ENCODE results near the gene SMIM10L2A.
"Not testable (repeated sequence)": the region's sequence is repeated elsewhere in the genome, so short reads cannot be mapped to it uniquely, and the experiment has no call there.

Gene SMIM10L2A

DNA sequence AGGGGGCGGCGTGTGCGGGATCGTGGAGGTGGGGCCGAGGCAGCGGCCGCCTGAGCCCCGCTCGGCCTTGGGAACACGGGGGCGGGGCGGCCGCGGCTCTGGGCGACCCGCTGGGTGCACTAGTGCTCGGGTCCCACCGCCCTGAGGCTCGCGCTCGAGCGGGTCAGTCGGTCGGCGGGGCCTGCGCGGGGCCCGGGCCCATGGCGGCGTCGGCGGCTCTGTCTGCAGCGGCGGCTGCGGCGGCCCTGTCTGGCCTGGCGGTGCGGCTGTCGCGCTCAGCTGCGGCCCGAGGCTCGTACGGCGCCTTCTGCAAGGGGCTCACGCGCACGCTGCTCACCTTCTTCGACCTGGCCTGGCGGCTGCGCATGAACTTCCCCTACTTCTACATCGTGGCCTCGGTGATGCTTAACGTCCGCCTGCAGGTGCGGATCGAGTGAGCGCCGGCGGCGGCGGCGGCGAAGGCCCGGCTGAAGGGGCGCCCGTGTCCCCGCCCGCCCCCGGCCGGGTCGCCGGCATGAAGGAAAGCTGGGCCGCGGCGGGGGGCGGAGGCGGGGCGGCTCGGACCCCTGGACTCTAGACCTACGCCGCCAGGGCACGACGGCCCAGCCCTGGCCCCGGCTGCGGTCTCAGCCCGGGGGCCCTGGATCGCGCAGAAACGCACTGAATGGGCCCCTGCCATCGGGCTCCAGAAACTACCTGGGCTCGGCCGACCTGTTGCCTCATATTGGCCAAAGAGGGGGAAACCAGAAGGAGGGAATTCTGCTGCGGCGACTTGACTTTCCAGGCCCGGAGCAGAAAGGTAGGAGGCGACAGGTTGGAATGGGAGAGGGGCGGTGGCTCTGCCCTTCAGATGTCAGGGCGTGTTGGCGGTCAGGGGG is at the start of gene SMIM10L2A:
SMIM10L2A (plus strand) TSS at position 13 of the 878 bp plus-strand sequence; CDS start at position 201, 188 bp downstream.
- DNase-seq: peak; percentile 23

DNA sequence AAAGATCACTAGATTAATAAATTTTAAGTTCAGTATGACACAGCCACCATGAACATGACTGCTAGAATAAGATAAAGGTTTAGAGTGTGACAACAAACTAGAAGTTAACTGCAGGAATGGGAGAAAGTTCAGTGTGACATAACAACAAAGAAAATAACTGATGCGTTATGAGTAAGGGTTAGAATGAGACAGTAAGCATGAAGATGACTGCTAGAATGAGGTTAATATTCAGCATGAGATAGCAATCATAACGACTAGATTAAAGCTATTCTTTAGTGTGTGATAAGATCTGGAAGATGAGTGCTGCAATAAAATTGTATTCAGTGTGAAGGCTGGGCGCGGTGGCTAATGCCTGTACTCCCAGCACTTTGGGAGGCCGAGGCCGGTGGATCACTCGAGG is 48.4 kb upstream of the SMIM10L2A start:
- no peak for DNase-seq

DNA sequence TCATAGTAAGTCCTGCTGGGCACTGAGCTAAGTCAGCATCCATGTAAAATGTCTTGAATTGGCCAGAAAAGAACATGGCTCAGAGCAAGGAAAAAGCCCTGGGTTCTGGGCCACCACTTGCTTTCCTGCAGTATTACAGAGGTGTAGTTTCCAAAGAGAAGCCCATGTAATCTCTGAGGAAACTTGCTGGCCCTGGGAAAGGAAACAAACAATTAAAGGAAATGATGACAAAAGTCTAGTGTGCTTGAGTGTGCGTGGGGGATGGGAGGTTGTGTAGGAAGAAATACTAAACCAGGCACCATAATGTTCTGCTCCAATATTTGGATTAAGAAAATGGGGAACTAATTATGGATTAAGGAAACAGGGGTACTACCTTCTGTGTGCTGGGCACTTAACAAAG is 39.5 kb upstream of the SMIM10L2A start:
- DNase-seq: no peak

DNA sequence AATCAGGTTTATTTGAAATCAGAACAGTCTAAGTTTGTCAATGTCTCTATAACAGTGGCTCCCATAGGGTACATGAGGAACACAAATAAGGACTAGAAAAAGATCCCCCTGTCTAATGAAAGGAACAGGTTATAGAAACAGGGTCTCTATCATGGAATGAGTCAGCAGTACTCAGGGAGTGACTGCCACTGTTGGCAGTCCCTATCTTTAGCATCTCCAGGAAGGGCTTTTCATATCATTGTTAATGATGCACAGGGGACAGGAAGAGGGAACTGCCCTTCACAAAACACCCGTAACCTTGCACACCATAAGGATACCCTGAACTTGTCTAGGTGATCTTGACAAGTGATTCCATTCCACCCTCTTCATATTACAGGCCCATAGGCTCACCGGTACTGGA is 38.5 kb upstream of the SMIM10L2A start:
- DNase-seq: no peak

DNA sequence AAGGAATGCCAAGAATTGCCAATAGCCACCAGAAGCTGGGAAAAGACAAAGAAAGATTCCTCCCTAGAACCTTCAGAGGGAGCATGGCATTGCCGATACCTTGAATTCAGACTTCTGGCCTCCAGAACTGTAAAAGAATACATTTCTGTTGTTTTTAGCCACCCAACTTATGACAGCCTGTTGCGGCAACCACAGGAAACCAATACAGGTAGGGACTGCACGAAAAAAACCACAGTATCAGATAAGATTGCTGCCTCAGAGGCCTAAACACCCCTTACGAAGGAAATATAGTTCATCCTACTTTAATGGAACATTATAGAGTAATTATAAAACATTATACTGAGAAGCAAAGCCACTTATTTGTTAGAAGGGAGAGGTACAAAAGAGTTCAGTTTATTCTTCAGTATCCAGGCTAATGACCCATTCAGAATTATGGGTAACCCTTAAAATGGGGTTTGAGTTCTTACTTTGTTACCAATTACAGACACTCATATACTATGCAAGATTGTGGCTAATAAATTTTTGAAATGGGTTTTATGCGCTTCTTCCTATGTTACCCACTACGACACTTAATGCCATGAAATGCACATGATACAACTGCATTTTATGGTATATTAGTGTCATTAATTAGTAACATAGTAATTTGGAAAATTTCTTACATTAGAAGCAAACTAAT is 37.4 kb upstream of the SMIM10L2A start:
- no peak for DNase-seq

DNA sequence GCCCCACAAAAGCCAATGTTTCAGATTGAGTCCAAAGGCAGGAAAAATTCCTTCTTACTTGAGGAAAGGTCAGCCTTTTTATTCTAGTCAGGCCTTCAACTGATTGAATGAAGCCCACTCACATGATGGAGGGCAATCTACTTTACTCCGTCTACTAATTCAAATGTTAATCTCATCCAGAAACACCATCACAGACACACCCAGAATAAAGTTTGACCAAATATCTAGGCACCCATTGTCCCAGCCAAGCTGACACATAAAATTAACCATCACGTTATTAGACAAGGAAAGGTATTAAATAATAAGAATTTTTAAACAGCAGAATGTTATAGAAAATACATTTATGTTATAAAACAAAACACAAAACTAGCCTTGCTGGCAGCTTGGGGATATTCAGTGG is 32.9 kb upstream of the SMIM10L2A start:
- DNase-seq: no peak

DNA sequence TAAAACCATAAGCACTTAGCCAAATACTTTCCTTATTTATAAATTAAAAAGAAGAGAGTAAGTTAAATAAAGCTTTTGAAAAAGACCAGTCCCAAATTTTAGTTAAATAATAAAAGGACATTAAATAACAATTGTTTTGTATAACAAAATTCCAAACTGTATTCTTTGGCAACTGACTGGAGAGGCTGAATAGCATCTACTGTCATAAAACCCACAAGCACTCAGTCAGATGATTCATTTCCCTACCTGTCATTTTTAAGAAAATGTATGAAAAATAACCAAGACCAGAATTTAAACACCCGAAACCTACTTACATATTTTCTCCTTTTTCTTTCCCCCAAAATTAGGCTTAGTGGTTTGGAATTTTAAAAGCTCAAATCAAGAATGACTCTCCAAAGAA is 32.5 kb upstream of the SMIM10L2A start:
- DNase-seq: no peak

DNA sequence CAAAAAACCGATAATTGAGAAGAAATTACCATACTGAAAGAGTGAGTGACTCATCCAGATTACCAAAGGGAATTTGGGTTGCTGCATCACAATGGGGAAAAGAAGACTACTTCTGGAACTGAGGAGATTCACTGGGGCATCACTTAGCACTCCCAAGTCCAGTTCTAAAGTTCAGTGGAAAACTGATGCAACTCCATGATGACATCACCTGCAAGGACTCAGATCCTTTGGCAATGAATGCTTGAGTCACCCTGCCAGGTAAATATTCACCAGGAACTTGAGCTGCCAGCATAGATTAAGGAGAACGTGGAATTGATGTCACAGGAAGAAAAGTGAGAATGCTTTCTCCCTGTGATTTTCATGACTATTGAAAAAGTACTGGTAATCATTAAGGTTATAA is 32.0 kb upstream of the SMIM10L2A start:
- no peak for DNase-seq

DNA sequence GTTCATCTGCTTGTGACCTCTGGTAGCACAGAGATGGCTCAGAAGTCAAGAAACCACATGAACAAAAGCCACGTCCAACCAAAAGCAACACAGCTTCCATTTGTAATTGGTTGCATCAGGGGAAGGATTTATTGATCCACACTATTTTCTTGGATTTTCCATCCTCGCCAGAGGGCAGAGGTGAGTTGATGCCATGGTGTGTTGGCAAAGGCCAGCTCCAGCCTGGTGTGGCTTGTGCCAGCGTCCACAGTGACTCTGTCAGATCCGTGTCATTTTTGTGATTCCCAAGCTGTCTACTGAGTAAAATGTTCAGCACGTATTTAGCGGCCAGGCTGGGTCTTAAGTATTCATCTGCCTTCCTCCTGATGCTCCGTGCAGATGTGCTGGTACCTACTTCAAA is 30.0 kb upstream of the SMIM10L2A start:
- no peak for DNase-seq

DNA sequence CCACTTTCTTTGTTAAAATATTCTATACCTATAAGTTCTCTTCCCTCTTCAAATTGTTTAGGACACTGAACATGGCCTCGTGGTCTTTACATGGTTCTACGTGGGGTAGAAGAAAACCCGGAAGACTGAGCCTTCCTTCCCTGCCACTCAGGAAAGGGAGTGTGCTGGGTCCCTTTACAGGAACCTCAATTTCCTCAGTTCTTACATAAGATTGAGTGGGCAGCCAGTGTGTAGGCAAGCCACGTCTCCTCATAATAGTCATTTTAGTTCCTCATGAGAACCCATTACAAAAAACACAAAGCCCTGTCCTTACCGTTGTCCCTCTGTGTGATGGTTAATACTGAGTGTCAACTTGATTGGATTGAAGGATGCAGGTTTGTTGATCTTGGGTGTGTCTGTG is 28.7 kb upstream of the SMIM10L2A start:
- DNase-seq: no peak

DNA sequence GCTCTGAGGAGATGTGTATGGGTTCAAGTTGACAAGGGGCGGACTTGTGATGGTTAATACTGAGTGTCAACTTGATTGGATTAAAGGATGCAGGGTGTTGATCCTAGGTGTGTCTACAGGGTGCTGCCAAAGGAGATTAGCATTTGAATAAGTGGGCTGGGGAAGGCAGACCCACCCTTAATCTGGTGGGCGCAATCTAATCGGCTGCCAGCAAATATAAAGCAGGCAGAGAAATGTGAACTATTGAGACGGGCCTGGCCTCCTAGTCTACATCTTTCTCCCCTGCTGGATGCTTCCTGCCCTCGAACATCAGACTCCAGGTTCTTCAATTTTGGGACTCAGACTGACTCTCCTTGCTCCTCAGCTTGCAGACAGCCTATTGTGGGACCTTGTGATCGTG is 26.7 kb upstream of the SMIM10L2A start:
- DNase-seq: no peak

DNA sequence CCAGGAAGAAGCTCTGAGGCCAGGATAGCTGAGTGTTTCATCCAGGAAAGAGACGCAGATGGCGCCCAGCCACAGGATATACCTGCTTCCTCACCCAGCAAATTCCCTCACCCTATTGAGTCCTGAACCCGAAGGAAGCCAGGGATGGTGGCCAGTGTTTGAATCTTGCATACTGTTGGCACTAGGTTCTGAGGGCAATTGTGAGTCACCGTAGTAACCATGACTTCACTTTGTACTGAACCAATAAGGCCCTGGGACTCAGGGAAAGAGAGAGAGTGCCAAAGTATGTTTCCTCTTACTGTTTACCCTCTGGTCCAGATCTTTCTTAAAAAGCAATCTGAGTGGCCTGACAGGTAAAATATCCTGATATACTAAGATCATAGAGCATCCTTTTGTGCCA is 25.6 kb upstream of the SMIM10L2A start:
- no peak for DNase-seq

DNA sequence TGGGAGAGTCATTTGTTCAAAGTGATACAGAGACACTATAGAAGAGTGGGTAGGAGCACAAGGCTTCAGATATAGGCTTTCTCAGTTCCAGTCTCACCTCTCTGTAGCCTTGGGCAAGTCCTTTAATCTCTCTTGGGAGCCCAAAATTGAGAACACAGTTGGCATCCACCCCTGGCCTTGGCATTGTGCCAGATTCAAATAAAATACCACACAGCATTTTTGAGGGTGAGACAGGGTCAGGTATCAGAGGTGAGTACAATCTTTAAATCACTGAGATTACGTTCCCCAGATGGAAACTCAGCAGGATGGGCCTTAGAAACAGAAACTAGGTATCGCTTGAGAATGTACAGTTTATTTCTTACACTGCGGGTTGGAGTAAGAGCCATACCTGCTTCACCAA is 25.2 kb upstream of the SMIM10L2A start:
- no peak for DNase-seq

DNA sequence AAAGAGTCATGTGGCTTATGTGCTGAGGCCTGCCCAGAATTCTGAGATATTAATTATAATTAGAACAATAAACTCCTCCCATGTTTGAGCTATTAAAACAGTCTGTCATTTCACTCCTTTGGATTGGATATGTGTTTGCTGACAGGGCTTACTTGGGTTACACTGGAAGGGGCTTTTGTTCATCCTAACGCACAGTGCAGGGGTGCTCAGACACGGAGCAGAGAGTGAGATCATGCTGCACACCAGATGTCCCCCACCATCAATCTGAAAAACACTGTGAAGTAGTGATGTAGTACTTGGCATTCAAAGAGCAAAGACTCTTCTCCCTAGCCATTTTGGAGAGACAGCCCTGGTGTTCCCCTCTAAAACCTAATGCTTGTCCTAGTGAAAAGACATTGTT is 24.1 kb upstream of the SMIM10L2A start:
- DNase-seq: no peak

DNA sequence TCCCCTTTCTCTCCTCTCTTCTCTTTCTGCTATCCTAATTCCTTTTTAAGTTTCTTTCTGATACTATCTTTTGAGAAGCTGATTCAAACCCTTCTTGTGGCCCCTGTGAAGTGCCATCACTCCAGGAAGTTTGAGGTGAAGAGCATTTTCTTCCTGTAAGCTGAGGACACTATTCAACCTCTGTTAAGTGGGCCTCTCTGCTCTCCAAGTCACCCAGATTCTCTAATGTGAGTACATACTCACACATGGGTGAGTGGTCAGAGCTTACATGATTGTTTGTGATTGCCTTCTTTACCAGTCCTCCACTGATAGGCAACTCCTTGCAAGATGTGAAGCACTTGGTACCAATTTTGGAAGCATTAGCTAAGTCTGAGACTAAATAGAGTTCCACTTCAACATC is 18.4 kb upstream of the SMIM10L2A start:
- no peak for DNase-seq

DNA sequence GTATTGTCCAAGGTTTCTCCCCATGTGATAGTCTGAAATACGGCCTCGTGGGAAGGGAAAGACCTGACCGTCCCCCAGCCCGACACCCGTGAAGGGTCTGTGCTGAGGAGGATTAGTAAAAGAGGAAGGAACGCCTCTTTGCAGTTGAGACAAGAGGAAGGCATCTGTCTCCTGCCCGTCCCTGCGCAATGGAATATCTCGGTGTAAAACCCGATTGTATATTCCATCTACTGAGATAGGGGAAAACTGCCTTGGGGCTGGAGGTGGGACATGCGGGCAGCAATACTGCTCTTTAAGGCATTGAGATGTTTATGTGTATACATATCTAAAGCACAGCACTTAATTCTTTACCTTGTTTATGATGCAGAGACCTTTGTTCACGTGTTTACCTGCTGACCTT is 15.3 kb upstream of the SMIM10L2A start:
- not testable (repeated sequence) for DNase-seq

DNA sequence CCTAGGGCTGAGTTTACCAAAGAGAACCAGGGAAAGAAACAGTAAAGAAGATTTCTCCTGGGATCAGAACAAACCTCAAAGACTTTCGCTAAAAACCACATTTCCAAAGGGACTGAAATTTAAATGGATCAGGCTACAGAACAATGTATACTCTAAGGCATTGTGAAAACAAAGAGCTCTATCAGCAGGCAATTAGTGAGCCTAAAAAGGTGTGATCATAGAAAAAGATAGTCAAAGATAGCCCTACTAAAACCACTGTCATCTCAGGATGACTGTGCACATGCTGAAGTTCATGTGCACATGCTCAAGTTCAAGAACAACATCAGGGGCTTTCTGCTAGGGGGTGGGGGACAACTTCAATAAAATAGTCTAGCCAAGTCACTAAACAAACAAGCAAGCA is 12.9 kb upstream of the SMIM10L2A start:
- DNase-seq: no peak

DNA sequence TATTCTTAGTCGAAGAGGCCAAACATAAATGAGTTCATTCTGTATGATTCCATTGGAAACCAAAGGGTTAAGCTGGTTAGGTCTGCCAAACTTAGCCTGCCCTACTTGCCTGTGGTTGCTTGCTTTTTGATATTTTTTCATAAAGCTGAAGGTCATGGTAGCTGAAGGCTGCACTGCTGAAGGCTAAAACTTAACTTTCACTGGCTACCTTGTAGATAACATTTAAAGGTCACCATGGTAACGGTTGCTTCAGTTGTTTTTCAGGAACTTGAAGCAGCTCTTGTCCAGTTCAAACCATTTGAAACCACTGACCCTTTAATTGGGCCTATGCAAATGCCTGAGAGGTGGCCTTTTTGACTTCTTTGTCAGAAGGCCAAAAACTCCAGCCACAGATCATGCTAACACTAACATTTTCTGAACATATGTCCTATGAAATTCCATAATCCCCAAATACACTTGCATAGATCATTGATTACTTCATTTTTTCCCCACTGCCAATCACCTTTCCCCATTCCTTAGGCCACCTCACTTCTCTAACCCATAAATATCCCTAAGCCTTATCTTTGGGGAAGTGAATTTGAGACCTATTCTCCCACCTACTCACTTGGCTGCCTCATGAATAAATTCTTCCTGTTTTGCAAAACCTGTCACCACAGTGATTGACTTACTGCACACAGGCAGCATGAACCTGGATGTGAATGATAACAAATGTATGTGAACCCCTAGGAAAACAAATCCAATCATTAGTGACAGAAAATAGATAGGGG is 10.7 kb upstream of the SMIM10L2A start:
- no peak for DNase-seq

DNA sequence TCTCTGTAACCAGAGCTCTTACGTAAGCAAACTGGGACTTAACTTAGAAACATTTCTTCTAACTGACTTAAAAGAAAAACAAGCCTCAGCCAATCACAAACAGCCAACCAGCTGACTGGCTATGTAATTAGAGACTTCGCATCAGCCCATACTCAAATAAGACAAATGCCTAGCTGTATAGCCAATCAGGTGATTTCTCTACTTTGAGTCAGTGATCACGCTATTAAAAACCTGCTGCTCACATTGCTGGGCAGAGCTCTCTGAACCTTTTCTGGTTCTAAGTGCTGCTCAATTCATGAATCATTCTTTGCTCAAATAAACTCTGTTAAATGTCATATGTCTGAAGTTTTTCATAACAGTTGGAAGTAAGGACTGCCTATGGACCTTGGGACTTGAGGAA is 9.9 kb upstream of the SMIM10L2A start:
- no peak for DNase-seq

DNA sequence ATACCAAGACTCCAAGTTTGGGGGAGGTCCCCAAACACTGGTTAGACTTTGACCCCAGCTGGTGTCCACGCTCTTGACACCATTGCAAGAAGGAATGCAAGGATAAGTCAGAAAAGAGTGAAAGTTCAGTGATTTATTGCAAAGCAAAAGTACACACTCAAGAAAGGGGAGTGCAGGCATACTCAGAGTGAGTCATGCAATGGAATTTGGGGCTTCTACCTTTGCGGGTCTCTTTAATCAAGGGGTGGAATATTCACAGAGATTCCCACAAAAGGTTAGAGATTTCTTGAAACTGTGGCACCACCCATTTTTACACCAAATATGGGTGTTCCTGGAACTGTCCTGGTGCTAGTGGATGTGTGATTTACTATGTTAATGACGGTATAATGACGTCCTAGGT is 5.2 kb upstream of the SMIM10L2A start:
- DNase-seq: no peak

DNA sequence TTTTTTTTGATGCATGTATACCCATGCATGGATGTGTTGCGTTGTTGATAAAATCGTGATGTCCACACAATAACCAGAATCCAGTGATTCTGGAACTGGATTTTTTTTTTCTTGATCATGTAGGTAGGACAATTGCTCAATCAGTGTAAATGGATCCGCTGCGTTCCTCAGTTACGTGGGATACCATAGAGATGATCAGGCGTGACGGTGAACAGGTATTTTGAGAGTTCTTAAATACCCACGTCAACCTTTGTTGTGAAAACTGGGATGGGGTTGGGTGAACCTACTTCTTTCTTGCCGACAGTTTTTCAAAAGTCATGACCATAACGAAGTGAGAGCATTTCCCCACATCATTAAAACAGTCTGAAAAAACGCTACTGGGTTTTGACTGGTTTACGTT is 913 bp upstream of the SMIM10L2A start:
- no peak for DNase-seq

DNA sequence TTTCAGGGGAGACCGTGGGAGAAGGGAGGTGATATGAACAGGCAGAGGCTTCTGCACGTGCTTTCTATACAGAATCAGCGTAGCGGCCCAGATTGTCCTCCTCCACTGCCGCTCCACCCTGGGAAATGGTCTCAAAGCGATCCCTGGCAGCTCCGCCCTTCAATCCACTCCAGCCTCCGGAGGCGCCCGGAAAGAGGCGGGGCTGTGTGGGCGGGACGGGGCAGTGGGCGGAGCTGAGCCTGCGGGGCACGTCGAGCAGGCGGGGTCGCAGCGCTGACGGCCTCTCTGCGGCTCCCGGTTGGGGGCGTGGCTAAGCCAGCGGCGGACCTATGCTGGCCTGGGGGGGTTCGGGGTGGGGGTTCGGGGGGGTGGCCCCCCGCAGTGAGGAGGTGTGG is 210 bp upstream of the SMIM10L2A start:
- DNase-seq: peak; percentile 87

DNA sequence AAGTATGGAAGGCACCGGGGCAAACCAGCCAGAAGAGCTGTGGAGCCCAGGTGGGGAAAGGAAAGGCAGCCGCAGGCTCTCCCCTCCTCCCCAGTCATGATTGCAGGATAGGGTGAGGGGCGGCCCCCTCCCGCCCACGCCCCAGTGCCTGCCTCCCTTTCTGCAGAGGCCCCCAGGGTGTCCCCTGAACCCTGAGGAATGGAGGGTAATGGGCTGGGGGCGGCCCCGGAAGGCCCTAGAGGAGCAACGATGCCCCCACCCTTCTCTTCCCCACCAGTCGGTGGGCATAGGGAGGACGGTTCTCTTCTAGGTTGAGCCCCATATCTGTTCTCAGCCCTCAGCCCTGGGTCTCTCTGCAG is 1.0 kb downstream of the SMIM10L2A start:
- DNase-seq: not testable (repeated sequence)

Data from eye (tissue), 1 donor.